HG02852 (cell line): ENCODE measurements around the gene CSTF2.

Experiments
- ATAC-seq: cut with Tn5 transposase; IDR thresholded peaks from one replicate; pipeline ENCODE4 v1.9.1; 2021; ENCODE audit warnings: mild to moderate bottlenecking, moderate library complexity; ENCODE audit not compliant: unreplicated experiment

Gene CSTF2

GRCh38 chrX:100871594-100872560 lies 51.7 kb downstream of the CSTF2 start:
- no peak for ATAC-seq

- ATAC-seq, result no peak
Observed at GRCh38 chrX:100874325-100874724, 54.1 kb downstream of the CSTF2 start, which contains the start of gene NOX1. TSS of gene NOX1 (minus strand) at chrX:100874359. CDS start at chrX:100874139, 220 bp downstream.

- ATAC-seq, result no peak
Observed at GRCh38 chrX:100880368-100880767, 60.2 kb downstream of the CSTF2 start.

- no peak for ATAC-seq
Observed at GRCh38 chrX:100883654-100884053, 63.5 kb downstream of the CSTF2 start.
